K562 (cell line): ENCODE data around the gene KMT2D. TPM values are rescaled to one million over a fixed set of nuclear protein-coding genes. Genes with fewer than 3 reads are reported as not detected.

Source experiments
- ARNT ChIP-seq, 2 experiments: fragments of 450-650 bp; IDR thresholded peaks; 2 replicates each; pipeline ENCODE4 v1.6.1; 2016; ENCODE audit warnings: mild to moderate bottlenecking in 1 of 2
- BCOR ChIP-seq: fragments of 450-650 bp; IDR thresholded peaks from 2 replicates; pipeline ENCODE4 v1.6.1; 2016
- BRCA1 ChIP-seq, 2 experiments: fragments of 450-650 bp in 1 of 2; sonication (generic) in 1 of 2; formaldehyde crosslinking in 1 of 2; IDR thresholded peaks; 2 replicates each; pipeline versions ENCODE4 v1.5.0 to v1.6.1; 2017 to 2020; ENCODE audit warnings: mild to moderate bottlenecking in 1 of 2, missing genetic modification reagents in 1 of 2
- BRD9 ChIP-seq: fragments of 450-650 bp; IDR thresholded peaks from 2 replicates; pipeline ENCODE4 v1.6.1; 2018; ENCODE audit warnings: low read depth; ENCODE audit not compliant: partially characterized antibody
- BRF1 ChIP-seq: IDR thresholded peaks from 3 replicates; pipeline ENCODE4 v1.6.1; 2011; ENCODE audit warnings: borderline replicate concordance, mild to moderate bottlenecking; ENCODE audit not compliant: insufficient read length; ENCODE audit errors: extremely low read depth
- E2F3 ChIP-seq: fragments of 250-450 bp; sonication (Bioruptor Pico); IDR thresholded peaks from 2 replicates; pipeline ENCODE4 v1.4.0; 2020; ENCODE audit warnings: mild to moderate bottlenecking
- FOXM1 ChIP-seq, 2 experiments: fragments of 450-650 bp in 1 of 2; sonication (generic) in 1 of 2; formaldehyde crosslinking in 1 of 2; IDR thresholded peaks; 2 replicates each; pipeline versions ENCODE4 v1.6.1 to v1.9.0; 2017 to 2022; ENCODE audit warnings: low read depth in 2 of 2, mild to moderate bottlenecking in 2 of 2, missing genetic modification reagents in 1 of 2, moderate library complexity in 1 of 2
- FOXP1 ChIP-seq: sonication (generic); formaldehyde crosslinking; IDR thresholded peaks from 2 replicates; pipeline ENCODE4 v1.8.0; 2022; ENCODE audit warnings: mild to moderate bottlenecking, missing genetic modification reagents
- HOXB6 ChIP-seq: fragments of 250-450 bp; sonication (Bioruptor Pico); IDR thresholded peaks from 2 replicates; pipeline ENCODE4 v1.5.1; 2022; ENCODE audit warnings: mild to moderate bottlenecking, borderline replicate concordance
- KLF6 ChIP-seq: fragments of 250-450 bp; sonication (Bioruptor Pico); IDR thresholded peaks from 2 replicates; pipeline ENCODE4 v1.4.0; 2020; ENCODE audit warnings: mild to moderate bottlenecking, moderate library complexity, borderline replicate concordance
- MTA2 ChIP-seq: fragments of 450-650 bp; IDR thresholded peaks from 2 replicates; pipeline ENCODE4 v1.6.1; 2016; ENCODE audit warnings: low read depth
- PHB ChIP-seq: fragments of 250-450 bp; sonication (Bioruptor Pico); IDR thresholded peaks from 2 replicates; pipeline ENCODE4 v1.5.0; 2021
- SAFB2 ChIP-seq: fragments of 200-400 bp; formaldehyde crosslinking; IDR thresholded peaks from 2 replicates; pipeline ENCODE4 v1.6.1; 2018; ENCODE audit warnings: borderline replicate concordance, low read length, low read depth, moderate library complexity; ENCODE audit not compliant: severe bottlenecking
- SNRNP70 ChIP-seq: fragments of 200-400 bp; formaldehyde crosslinking; optimal IDR thresholded peaks from 2 replicates; pipeline ENCODE3; 2017; ENCODE audit warnings: low read depth, low read length
- THRA ChIP-seq: fragments of 450-650 bp; IDR thresholded peaks from 2 replicates; pipeline ENCODE4 v1.6.1; 2017; ENCODE audit warnings: mild to moderate bottlenecking, moderate library complexity
- TOE1 ChIP-seq, 2 experiments: fragments of 450-650 bp in 1 of 2; sonication (generic) in 1 of 2; formaldehyde crosslinking in 1 of 2; IDR thresholded peaks; 2 replicates each; pipeline versions ENCODE4 v1.7.1 to v1.8.0; 2016 to 2022; ENCODE audit warnings: borderline replicate concordance in 2 of 2, mild to moderate bottlenecking in 2 of 2, antibody characterized with exemption in 1 of 2, inconsistent platforms in 1 of 2, low read depth in 1 of 2, missing genetic modification reagents in 1 of 2, moderate library complexity in 1 of 2
- ZBTB11 ChIP-seq, 3 experiments: fragments of 200-800 bp in 1 of 3; fragments of 250-450 bp in 1 of 3; fragments of 450-650 bp in 1 of 3; sonication (Bioruptor Pico) in 1 of 3; sonication (Bioruptor generic) in 1 of 3; formaldehyde crosslinking in 1 of 3; IDR thresholded peaks; 2 replicates each; pipeline versions ENCODE4 v1.6.1 to v1.8.0; 2016 to 2022; ENCODE audit warnings: mild to moderate bottlenecking in 2 of 3, missing genetic modification characterization in 2 of 3, missing compliant biosample characterization in 1 of 3, moderate library complexity in 1 of 3
- ZBTB5 ChIP-seq: fragments of 450-650 bp; IDR thresholded peaks from 2 replicates; pipeline ENCODE4 v1.6.1; 2017; ENCODE audit warnings: antibody characterized with exemption
- polyA plus RNA-seq, 8 experiments: library from polyadenylated mRNA; depleted of rRNA in 4 of 8; stranded (reverse) in 5 of 8; unstranded in 3 of 8; fragments of >200 nt; fragmentation: Nextera tagmentation in 2 of 8; fragmentation: Illumina TruSeq in 1 of 8; extraction: Ambion mirVana in 2 of 8; extraction: Trizol in 1 of 8; gene quantifications; 2 replicates each; pipeline versions ENCODE4 v1.2.1 to v1.2.3, GENCODE V29; 2011 to 2014; ENCODE audit warnings: inconsistent platforms in 1 of 8, missing spikeins in 1 of 8
- total RNA-seq, 7 experiments: library from RNA; depleted of rRNA in 6 of 7; stranded (reverse); fragments of >200 nt in 6 of 7; fragmentation: Illumina TruSeq in 2 of 7; extraction: Trizol in 2 of 7; gene quantifications; 2 replicates each; pipeline versions ENCODE4 v1.2.1 to v1.2.3, GENCODE V29; 2011 to 2021; ENCODE audit warnings: low replicate concordance in 1 of 7
- TF ChIP-seq, protein P1 (sequence below): fragments of 250-450 bp; sonication (Bioruptor Pico); IDR thresholded peaks from 2 replicates; pipeline ENCODE4 v1.5.0; 2020; ENCODE audit warnings: mild to moderate bottlenecking, borderline replicate concordance

The KMT2D gene
- total and polyA plus RNA-seq, 9 of the 15 experiments (the other 6 are each of a cell fraction or from before 2014, with no cell fraction given) = 0.22 to 93.7 (median 13.7) TPM

DNA sequence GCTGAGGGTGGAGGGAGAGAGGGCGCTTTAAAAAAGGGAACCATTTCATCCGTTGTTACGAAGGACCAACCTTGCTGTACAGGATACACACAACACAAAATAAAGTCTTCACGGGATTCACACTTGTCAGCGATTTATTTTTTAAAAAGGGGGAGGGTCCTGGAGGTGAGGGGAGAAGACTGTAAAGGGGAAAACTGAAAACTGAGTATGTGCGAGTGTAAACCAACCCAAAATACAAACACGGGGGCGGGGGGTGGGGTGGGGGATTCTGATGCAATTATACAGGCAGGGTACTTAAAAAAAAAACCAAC, 41.5 kb downstream of the KMT2D start (continued):
- TF ChIP-seq, protein P1, sequence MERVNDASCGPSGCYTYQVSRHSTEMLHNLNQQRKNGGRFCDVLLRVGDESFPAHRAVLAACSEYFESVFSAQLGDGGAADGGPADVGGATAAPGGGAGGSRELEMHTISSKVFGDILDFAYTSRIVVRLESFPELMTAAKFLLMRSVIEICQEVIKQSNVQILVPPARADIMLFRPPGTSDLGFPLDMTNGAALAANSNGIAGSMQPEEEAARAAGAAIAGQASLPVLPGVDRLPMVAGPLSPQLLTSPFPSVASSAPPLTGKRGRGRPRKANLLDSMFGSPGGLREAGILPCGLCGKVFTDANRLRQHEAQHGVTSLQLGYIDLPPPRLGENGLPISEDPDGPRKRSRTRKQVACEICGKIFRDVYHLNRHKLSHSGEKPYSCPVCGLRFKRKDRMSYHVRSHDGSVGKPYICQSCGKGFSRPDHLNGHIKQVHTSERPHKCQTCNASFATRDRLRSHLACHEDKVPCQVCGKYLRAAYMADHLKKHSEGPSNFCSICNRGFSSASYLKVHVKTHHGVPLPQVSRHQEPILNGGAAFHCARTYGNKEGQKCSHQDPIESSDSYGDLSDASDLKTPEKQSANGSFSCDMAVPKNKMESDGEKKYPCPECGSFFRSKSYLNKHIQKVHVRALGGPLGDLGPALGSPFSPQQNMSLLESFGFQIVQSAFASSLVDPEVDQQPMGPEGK (CRISPR knock-in tag) = no peak
- TF ChIP-seq E2F3 (0 out of 2 replicates have a peak, but pooled peaks have one; percentile 16), SNRNP70 (no peak), PHB (CRISPR knock-in tag) (no peak), ZBTB11 (CRISPR knock-in tag; IDR thresholded peaks at IDR 0.05) (no peak; a peak in 1 of 6 replicates), SAFB2 (no peak), THRA (no peak), BCOR (no peak), BRCA1 (IDR thresholded peaks at IDR 0.05) (no peak), BRCA1 (CRISPR knock-in tag; IDR thresholded peaks at IDR 0.05) (no peak), TOE1 (IDR thresholded peaks at IDR 0.05; ENCODE audit: borderline replicate concordance) (no peak), TOE1 (CRISPR knock-in tag; IDR thresholded peaks at IDR 0.05; ENCODE audit: borderline replicate concordance, low read depth) (no peak), ZBTB5 (no peak), KLF6 (CRISPR knock-in tag) (no peak), FOXP1 (CRISPR knock-in tag) (no peak), HOXB6 (CRISPR knock-in tag) (no peak), FOXM1 (IDR thresholded peaks at IDR 0.05; ENCODE audit: low read depth) (peak; percentile 16; the same call in 1 of the 2 replicates), FOXM1 (CRISPR knock-in tag; IDR thresholded peaks at IDR 0.05; ENCODE audit: low read depth) (no peak), BRD9 (no peak), ARNT (IDR thresholded peaks at IDR 0.05) (peak in 1 of 2 experiments; percentile 57; a peak in 1 of 4 replicates), MTA2 (no peak), BRF1 (no peak)
